Cardiac septum (tissue), 1 donor: Measurements from ENCODE around the gene MRPS25. TPM values are rescaled to one million over a fixed set of nuclear protein-coding genes. Genes with fewer than 3 reads are reported as not detected.

Experiments used
- DNase-seq: peaks from one replicate; pipeline ENCODE4 v3.0.0-alpha.2; 2020; ENCODE audit warnings: low spot score
- intact Hi-C: fragments of 100-400 bp; cut with DNase I; formaldehyde crosslinking; loops from one replicate; pipeline ENCODE4 v1.14.0; 2022
- total RNA-seq: library from RNA; stranded (reverse); fragmentation: NEBNext Ultra II Directional; extraction: Animal tissue kit (Norgen Biotek cat#: 25700); gene quantifications from one replicate; pipeline ENCODE4 v1.2.1, GENCODE V29; 2021
- donor health status: DM: no; HTN: no; CAD: no.

The MRPS25 gene
- total RNA-seq, 1 donor from 2014 or later = 77.7 TPM

DNA sequence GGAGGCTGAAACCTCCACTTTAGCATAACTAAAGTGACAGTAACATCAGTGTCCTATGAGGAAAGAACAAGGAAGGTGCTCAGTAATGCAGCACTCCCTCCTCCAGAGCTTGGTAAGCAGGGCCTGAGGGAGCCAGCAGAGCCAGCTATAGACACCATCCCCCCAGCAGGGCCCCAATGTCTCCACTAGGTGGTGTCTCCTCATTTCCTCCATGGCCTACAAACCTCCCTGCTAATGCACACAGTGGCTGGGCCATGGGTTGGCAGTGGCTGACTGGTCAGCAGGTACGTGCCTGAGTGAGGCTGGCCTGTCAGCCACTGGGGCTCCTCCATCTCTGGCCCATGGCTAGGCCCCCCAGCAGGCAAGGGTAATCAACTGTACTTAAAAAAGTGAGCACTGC lies 13.6 kb downstream of the MRPS25 start:
- DNase-seq = no peak
- intact Hi-C loops = no loop called here

DNA sequence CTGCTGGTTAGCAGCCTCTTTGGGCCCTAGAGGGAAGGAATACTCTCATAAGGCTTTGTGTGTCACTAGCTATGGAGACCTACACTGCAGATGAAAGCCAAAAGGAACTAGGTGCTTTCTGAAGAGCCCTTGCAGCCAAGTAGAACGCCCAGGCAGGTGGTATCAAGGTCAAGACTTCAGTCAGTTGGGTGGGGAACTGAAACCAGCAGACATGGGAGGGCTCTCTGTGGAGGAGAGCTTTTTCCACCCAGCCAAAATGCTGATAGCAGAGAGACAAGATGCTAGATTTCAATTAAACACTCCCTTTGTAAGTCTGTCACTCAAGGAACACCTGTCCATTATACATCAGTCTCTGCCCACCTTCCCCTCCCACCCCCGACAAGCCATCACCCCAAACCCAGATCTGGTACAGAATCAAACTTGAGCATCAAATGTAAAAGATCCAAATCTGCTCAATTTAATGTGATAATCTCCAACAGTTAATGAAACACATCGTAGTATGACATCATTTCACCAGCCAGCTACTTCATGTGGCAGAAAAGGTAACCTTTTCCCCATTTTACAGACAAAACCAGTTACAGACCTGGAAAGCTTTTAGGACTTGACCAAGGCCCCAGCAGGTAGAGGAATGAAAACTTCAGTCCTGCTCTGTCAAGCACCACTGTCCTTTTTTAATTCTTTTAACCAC lies 14.6 kb downstream of the MRPS25 start:
- DNase-seq = no peak
- intact Hi-C loops = no loop called here

DNA sequence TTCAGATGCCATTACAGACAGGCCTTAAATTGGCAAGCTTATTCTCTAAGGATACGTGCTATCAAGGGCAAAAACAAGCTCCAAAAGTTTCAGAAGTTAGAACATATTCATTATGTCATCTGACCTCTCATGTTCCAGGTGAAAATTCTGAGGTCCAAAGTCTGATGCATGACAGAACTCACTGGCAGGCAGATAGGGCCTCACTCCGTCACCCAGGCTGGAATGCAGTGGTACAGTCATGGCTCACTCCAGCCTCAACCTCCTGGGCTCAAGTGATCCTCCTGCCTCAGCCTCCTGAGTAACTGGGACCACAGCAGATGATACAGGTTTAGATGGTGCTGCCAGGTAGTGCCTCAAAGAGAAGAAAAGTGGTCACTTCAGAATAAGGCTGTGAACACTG lies 15.5 kb downstream of the MRPS25 start:
- DNase-seq = no peak
- intact Hi-C loops = no loop called here

DNA sequence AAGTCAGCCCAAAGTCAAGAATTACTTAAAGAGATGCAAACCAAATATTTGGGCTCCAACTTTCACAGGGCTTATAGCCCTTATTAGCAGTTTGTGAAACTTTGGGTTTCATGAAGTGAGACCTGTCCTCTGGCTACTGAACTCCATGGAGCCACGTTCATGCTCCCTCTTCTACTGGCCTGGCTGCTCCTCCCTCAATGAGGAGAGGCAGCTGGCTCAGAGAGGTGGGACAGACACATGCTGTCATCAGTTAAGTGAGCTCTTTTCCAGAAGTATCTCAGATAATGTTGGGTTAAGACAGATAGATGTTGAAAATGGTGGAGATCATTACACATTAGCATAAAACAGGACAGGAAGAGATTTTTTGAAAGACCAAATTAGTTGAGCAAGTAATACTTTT lies 19.4 kb downstream of the MRPS25 start:
- DNase-seq = no peak
- intact Hi-C loops = no loop called here

DNA sequence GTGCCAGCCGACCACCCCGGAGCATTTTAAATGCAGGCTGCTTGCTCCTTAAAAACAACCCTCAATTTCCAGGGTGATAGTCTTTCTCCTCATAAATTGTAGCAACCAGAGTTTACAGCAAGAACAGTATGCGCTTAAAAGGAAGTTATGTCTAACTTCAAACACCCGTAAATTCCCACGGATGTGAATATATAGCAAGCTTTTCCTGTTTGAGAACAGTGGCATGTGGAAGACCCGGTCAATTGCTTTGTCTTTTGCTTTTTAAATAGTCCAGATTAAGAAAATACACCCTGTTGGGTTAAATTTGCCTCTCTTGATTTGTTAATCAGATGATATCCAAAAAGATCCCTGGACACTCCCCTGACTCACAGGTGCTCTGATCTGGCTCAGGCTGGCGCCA lies 20.8 kb downstream of the MRPS25 start:
- intact Hi-C loops = loop anchor here (5.0 kb wide), 1 partner anchor 117 kb away; no protein-coding TSS in a partner anchor
- DNase-seq = no peak

DNA sequence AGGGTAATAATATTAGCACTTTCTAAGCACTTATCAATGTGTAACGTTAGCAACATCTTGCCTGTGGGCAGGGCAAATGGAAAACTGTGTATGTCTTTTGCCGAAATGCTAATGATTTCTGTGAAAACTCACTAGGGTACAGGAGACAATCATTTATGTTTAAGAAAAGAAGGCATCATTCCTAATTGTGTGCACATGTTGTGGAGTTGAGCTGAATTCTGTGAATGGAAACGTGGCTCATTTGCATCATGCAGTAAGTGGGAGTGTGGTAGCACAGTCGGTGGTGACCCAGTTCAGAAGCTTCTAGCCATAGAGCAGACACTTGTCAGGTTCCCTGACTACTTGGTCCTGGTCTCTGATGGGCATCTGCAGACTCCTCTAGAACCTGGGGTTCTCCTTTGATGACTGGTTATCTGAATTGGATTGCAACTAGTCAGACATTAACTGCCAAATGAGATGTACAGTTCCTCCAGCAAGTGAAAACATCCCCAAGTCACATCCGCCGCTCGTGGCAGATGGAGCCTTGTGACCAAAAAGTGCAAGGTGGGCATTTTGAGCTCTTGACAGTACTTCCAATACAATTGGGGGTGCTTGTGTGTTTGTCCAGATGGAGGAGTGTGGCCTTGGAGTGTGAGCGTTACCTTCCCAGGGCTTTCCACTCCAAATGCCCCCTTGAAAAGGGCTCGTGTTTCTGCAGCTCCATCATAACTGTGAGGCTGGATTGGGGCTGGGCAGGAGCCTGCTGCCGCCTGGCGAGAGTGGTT lies 21.5 kb downstream of the MRPS25 start:
- no peak for DNase-seq
- intact Hi-C loops = loop anchor here (5.0 kb wide), 1 partner anchor 116 kb away; no protein-coding TSS in a partner anchor

DNA sequence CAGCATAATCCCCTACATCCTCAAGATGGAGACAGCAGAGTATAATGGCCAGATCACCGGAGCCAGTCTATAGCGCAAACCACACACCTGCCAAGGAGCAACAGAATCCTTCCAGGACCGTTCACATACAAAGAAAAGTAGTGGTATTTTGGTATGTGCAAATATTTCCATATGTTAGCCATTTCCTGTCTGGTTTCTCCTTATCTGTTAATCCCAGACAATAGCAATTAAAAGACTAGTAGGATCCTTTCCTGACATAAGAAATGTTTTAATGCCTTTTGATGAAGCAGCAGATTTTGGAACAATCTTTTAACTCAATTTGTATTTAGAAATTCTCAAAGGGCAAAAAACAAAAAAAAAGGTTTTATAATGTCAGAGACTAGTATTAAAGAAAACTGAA lies 22.2 kb downstream of the MRPS25 start:
- intact Hi-C loops = loop anchor here (5.0 kb wide), 1 partner anchor 116 kb away; no protein-coding TSS in a partner anchor
- no peak for DNase-seq

DNA sequence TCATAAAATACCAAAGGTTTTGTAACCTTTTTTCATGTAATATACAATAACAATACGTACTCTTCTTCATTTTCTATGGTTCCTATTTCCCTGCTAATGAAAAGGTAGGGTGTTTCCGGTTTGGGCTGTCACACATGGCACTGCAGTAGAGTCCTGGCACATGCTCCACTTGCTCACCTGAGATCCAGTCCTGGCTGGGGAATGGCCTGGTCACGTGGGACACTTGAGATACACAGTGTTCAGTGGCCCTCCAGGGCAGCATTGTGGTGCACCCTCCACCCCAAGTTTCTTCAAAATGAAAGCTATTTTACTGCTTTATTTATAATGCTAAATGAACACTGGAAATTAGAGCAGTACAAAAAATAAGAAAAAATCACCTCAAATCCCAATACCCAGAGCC lies 23.2 kb downstream of the MRPS25 start:
- intact Hi-C loops = loop anchor here (5.0 kb wide), 1 partner anchor 115 kb away; no protein-coding TSS in a partner anchor
- DNase-seq = no peak

DNA sequence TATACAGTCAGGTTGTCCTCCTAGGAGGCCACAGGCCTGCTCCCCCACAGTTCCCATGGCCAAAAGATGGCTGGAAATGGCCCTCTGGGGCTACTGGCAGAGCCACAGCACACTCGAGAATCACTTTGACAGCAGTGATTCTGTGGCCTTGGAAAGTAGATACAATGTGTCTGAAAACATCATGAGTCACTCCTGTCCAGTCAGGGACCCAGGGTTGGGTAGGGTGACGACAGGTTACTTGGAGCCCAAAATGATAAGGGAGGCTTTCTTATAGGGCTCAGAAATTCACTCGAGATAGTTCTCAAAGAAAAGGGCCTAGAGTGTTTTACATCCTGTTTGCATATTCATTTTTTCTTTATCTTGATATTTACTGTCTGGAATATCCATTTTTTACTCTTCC lies 24.3 kb downstream of the MRPS25 start:
- no peak for DNase-seq
- intact Hi-C loops = loop anchor here (5.0 kb wide), 1 partner anchor 114 kb away; no protein-coding TSS in a partner anchor

DNA sequence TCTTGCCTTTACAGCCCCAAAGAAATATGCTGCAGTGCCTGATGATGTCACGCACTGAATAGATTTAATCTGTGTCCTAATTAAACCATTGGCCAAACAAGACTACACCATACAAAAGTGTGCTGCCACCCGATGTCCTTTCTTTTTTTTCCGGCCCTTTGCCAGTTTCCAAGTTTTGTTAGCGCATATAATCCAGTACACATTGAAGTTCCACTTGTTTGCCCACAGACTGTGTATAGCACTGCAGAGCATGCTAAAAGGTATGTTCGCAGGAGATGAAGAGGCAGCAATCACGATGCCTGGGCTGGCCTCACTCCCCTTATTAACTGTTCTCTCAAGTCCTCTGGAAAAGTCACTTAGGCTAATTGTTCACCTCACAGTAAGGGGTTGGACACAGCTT lies 26.8 kb downstream of the MRPS25 start:
- intact Hi-C loops = no loop called here
- no peak for DNase-seq

DNA sequence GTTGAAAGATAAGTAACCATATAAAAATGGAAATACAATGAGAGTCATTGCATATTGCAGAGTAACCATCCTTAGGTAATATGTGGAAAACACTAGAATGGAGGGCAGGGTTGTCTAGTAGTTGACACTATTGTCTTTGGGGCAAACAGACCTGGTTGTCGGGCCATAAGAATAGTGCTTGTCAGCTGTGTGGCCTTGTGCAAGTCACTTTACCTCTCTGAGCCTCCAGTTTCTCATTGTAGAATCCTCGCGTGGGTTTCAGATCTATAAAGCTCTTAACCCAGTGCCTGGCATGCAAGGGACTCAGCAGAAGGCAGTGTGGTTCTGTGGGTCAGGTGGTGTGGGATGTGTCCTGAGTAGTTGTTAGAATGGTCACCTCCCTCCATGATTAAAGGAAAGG lies 32.0 kb downstream of the MRPS25 start:
- intact Hi-C loops = no loop called here

DNA sequence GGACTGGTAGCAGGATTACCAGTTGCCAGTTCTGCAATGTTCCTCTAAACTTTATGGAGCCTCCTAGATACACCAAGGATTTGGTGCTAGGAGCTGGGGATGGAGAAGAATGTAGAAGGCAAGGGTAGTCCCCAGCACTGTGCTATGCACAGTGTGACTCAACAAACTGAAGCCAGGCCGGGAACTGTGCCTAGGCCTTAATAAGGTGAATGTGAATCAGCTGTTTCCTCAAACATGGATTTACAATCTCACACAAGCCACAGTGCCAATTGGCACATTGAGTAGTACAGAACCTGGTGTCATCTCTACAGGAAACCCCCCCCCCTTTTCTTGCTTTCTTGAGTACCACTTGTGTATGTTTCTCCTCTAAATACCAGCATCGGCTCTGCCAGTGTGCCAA lies 32.5 kb downstream of the MRPS25 start:
- DNase-seq = no peak
- intact Hi-C loops = no loop called here

More for the DNA sequence above, 32.0 kb downstream of the MRPS25 start:
- DNase-seq = no peak

DNA sequence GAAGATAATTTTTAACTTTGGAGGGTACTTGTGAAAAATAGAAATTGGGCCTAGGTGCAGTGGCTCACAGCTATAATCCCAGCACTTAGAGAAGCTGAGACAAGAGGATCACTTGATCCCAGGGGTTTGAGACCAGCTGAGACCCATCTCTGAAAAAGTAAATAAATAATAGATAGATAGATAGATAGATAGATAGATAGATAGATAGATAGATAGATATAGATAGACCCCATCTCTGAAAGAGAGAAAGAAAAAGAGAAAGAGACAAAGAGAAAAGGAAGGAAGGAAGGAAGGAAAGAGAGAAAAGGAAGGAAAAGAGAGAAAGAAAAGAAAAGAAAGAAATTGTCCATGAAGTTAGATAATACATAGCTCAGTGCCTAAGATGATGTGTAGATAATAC lies 35.5 kb downstream of the MRPS25 start:
- intact Hi-C loops = no loop called here
- no peak for DNase-seq

DNA sequence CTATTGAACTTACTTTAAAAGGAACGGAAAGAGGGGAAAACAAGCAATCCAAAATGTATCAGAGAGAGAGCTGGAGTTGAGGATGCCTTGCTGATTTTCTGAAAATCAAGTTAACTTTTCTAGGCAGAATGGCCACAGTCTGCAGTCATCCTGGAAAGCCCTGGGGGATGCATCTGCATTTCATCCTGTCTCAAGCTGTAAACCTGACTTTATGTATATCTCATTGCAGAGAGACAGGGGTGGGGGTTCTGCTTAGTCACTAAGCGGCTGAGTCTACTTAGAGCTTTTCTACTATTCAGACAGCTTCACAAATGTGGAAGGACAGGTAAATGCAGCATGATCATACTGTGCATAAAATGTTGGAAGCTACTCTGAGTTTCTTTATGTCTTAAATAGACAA lies 41.4 kb downstream of the MRPS25 start:
- intact Hi-C loops = no loop called here

DNA sequence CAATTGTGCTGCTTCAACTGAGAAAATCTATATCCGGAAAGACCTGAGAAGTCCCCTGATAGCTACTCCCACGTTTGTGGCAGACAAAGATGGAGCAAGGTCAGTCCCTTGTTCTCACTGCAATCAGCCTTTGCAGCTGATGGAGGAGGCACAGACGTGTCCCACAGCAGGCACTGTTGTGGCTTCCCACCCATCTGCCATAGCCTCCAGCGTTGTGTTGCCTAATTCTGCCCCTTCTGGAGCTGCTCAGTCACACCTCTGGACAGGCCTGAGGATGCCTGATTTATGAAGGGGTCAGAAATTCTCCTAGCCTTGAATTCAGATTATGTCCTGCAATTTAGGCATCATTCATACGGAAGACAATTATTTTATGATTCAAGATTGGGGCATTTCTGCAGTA lies 41.9 kb downstream of the MRPS25 start:
- no peak for DNase-seq
- intact Hi-C loops = no loop called here

More for the DNA sequence above, 41.4 kb downstream of the MRPS25 start:
- DNase-seq = no peak

DNA sequence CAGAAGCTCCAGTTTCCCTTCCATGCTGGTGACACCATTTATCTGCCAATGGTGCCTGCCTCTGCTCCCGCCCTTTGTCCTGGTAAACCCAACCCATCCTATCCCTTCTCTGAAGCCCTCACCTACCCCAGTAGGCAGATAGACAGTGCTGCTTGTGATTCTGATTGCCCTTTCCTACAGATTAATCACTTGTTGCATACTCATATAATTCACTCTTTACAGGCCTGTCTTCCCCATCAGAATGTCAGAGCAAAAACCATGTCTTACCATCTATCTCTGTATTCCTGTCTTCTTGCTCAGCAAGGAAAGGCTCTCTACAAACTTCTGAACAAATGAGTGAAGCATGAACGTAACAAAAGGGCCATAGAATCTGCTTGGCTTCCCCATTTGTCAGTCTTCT lies 47.9 kb downstream of the MRPS25 start:
- DNase-seq = no peak
- intact Hi-C loops = no loop called here

DNA sequence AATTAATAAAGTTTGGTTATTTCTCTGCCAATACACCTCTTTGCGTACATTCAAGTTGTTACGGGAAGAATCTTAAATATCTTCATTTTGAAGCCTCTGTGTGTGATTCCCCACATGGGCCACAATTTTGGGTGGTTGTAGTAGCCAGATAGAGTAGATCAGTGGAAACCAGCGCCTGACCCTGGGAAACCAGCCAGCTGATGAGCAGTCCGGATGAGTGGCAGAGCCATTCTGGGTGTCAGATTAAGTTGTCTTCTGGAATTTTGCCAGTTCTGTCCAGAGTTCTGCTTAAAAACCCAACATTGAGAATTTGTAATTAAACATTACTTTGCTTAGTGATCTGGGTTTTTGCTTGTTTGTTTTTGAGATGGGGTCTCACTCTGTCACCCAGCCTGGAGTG lies 49.7 kb downstream of the MRPS25 start:
- no peak for DNase-seq
- intact Hi-C loops = no loop called here

DNA sequence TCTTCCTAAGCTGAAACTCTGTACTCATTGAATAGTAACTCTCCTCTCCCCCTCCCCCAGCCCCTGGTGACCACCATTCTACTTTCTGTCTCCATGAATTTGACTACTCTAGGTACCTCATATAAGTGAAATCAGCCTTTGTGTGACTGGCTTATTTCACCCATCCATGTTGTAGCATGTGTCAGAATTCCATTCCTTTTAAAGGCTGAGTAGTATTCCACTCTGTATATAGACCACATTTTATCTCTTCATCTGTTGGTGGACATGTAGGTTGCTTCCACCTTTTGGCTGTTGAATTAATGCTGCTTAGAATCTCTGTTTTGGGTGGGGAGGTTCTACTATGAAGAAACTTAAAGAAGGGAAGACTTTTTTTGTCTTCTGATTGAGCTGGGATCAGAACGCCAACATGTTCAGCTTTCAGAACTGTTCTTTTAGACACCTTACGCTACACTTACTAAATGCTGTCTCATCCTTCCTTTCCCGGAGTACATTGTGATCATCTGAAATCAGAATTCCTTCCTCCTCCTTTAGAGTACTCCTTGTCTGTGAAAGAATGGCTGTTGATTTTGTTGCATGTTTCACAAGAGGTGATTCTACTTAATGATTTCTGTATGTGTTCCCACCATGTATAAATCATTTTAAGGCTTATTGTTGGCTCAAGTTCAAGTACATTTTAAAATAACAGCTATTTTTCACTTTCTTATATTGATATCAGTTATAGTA lies 50.3 kb downstream of the MRPS25 start:
- no peak for DNase-seq
- intact Hi-C loops = no loop called here

DNA sequence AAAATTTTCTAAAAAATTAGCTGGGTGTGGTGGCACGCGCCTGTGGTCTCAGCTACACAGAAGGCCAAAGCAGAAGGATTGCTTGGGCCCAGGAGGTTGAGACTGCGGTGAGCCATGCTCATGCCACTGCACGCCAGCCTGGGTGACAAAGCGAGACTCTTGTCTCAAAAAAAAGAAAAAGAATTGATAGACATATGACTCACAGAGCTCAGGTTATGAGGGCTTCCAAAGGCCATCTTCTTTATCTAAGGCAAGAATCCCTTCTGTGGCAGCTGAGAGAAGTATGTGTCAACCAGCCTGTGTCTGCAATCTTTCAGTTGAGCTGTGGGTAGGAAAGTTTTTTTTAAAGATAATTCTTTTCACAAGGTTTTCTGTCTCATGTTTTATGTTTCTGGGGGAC lies 53.9 kb downstream of the MRPS25 start:
- no peak for DNase-seq
- intact Hi-C loops = no loop called here

DNA sequence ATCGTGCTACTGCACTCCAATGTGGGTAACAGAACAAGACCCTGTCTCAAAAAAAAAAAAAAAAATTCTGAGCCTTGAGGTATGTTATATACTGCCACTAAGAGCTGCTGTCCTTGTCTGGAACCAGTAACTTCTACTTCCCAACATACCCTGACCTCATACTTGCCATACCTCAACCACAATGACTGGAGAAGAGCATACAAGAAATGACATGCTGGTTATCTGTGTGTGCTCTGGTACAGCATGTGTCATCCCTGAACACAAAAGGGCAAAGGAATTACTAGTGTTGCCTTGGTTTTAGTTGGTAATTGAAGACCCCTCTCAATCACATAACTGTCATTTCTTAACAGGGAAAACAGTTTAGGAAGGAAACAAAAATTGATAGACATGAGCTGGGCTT lies 54.5 kb downstream of the MRPS25 start:
- no peak for DNase-seq
- intact Hi-C loops = no loop called here
